GM12801 (cell line): ENCODE results near the gene EML1.

ENCODE experiments used
- CTCF ChIP-seq: IDR thresholded peaks from one replicate; pipeline ENCODE4 v1.5.1; 2011; ENCODE audit warnings: control low read depth; ENCODE audit not compliant: insufficient read length; ENCODE audit errors: extremely low read depth

The EML1 gene

GRCh38 chr14:99888149-99888548, 94.9 kb downstream of the EML1 start:
- TF ChIP-seq CTCF, result no peak

DNA sequence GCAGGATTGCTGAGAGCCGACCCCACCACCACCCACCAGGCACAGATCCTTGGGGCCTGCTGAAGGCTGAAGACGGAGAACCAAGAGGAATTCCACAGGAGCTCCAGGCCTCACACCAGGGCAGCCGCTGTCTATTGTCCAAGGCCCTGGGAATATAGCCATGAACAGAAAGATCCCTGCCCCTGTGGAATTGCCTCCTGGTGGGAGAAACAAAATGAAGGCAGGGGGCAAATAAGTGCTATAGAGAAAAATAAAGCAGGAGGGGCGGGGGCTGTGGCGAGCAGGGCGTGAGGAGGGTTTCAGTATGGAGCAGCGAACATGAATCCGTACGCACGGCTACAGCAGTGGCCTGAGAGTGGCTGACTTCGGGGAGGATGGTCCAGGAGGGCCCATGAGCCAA, 96.1 kb downstream of the EML1 start:
- TF ChIP-seq CTCF, result no peak

GRCh38 chr14:99891266-99891665, 98.1 kb downstream of the EML1 start:
- TF ChIP-seq CTCF, result no peak

GRCh38 chr14:99891900-99892299, 98.7 kb downstream of the EML1 start:
- TF ChIP-seq CTCF, result no peak

DNA sequence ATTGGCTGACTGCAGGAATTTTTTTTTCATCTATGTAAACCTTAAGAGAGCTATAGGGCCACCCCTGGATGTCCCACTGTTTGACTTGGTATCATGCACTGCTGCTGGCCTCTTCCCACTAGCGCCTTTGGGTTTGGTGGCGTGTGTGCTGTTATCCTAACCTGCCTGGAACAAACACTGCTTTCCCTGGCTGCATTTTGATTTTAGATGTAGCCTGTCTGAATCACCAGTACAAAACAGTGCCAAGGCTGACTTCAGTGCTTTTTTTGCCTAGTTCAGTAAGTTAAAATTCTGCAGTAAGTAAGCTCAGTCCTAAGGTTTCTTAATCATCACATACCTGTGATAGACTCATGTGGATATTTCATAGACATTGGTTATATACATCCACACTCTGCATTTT, 99.2 kb downstream of the EML1 start:
- no peak for TF ChIP-seq CTCF

DNA sequence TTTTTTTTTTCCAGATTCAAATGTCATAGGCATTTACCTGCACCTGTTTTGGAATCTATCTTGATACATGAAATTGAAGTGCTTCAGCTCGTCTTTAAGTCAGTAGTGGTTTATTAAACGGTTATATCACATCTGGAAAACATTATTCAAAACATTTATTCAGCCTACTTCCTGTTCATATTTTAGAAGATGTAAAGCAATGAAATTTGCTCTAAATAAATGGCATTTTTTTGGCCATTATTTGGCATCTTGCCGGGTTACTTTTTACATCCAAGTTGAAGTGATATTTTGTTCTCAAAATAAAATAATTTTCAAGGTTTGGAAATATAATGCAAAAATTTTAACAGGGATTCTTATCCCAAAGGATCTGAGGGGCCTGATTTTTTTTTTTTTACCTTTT, 103.1 kb downstream of the EML1 start:
- no peak for TF ChIP-seq CTCF

GRCh38 chr14:99899578-99900178, 106.5 kb downstream of the EML1 start:
- no peak for TF ChIP-seq CTCF
